AG09319 (cell line): ENCODE results near the gene SLC25A42.
A peak's percentile ranks its signal among the peaks of the same experiment; 100 is the strongest.

Experiments used
- DNase-seq: peaks from one replicate; pipeline ENCODE4 v3.0.0-alpha.2; 2010; ENCODE audit warnings: low read depth; ENCODE audit errors: extremely low read depth
- CTCF ChIP-seq: IDR thresholded peaks from 2 replicates; pipeline ENCODE4 v1.5.1; 2011; ENCODE audit warnings: low read depth, mild to moderate bottlenecking, inconsistent platforms, low read length, moderate library complexity

The SLC25A42 gene

DNA sequence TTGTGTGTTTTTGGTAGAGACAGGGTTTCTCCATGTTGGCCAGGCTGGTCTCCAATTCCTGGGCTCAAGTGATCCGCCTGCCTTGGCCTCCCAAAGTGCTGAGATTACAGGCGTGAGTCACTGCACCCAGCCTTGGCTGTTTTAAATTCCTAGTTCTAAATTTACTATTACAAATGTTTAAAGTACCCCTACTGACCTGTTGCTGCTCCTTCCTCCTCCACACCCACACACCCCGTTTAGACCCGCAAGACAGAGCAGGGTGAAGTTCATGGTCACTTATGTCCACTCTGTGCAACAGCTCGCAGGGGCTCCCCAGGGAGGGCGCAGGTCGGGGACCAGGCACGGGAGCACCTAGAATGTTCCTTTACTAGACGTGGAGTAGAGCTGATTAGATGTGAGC is 45.8 kb downstream of the SLC25A42 start:
- no peak for TF ChIP-seq CTCF
- DNase-seq: no peak

- TF ChIP-seq CTCF: no peak; the same call in 1 of the 2 replicates
- DNase-seq: no peak
These were observed 46.8 kb downstream of the SLC25A42 start for GRCh38 chr19:19110410-19111135.

GRCh38 chr19:19111136-19111835 is 47.5 kb downstream of the SLC25A42 start:
- no peak for TF ChIP-seq CTCF
- DNase-seq: no peak

- no peak for TF ChIP-seq CTCF
- no peak for DNase-seq
These were observed 48.3 kb downstream of the SLC25A42 start for GRCh38 chr19:19111967-19112580.

DNA sequence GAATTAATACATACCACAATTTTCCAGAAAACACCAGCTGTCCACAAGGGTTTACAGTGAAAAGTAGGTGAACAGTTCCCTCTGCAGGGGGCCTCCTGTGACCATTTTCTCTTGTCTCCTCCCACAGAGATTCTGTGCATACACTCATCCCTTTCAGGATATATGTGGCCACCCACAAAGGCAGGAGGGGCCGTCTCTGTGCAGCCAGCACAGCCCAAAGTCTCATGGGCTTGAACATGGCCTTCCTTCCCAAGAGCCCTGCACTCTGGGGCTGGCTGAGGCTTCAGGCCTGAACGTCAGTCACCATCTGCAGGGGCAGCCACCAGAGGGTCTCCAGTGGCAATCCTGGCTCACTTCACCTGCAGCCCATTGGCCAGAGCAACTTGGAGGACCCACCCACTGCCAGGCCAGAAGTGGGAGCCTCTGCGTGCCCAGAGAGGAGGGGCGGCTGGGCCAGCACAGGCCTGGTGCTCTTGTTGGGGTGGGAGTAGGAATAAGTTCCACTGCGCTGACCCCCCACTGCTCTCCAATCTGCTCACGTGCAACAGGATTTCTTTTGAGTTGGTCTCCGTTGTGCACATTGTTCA is 49.3 kb downstream of the SLC25A42 start:
- no peak; the same call in 1 of the 2 replicates for TF ChIP-seq CTCF

GRCh38 chr19:19115954-19116353 is 52.2 kb downstream of the SLC25A42 start:
- DNase-seq: no peak
- peak; percentile 53 for TF ChIP-seq CTCF

More for the DNA sequence above, 49.3 kb downstream of the SLC25A42 start:
- no peak for DNase-seq
